Measurements from ENCODE around the gene TBC1D3B. TPM values are rescaled to one million over a fixed set of nuclear protein-coding genes. Genes with fewer than 3 reads are reported as not detected.
"Not testable (repeated sequence)": the region's sequence is repeated elsewhere in the genome, so short reads cannot be mapped to it uniquely, and the experiment has no call there.

The TBC1D3B gene
- total and polyA plus RNA-seq, 4 experiments from 2014 or later = 11.5 to 18.0 TPM; not detected in 2

- DNase-seq; H3K36me3 Mint-ChIP-seq; H3K4me1 ChIP-seq (ENCODE audit: insufficient read depth, low read length); H3K4me3 Mint-ChIP-seq; H3K27ac ChIP-seq (ENCODE audit: low read depth, low read length); CTCF ChIA-PET (ENCODE audit: partially characterized antibody); H3K4me3 ChIP-seq (ENCODE audit: low read length in 2 of 2); H3K9me3 Mint-ChIP-seq; H3K36me3 ChIP-seq (ENCODE audit: insufficient read depth, low read length); H3K27me3 ChIP-seq (ENCODE audit: insufficient read depth, low read length); POLR2A ChIA-PET (ENCODE audit: partially characterized antibody); H3K9me3 ChIP-seq (ENCODE audit: control insufficient read depth in 1 of 2, low read length in 2 of 2): not testable (repeated sequence)
- peaks cover 24 to 31% of the 10 kb centered on the region in 2 donors for H3K27me3 Mint-ChIP-seq
- intact Hi-C loops (cut with micrococcal nuclease) = loop anchor here (10.0 kb wide), 1 partner anchor 75 kb away; no protein-coding TSS in a partner anchor
- peaks cover 8 to 33% (median 20%) of the 10 kb centered on the region in 4 donors for H3K4me1 Mint-ChIP-seq
- peak overlapping the region in 1 of 7 donors; percentile 60 for H3K27ac Mint-ChIP-seq
These were observed 13.6 kb upstream of the TBC1D3B start for GRCh38 chr17:36189993-36190392.

- H3K4me1 Mint-ChIP-seq = peaks cover 10 to 33% (median 20%) of the 10 kb centered on the region in 4 donors
- H3K27ac Mint-ChIP-seq = peak overlapping the region in 3 of 7 donors; percentile 30 to 79 (median 64)
- no peaks in the 10 kb centered on the region for H3K36me3 Mint-ChIP-seq
- no peaks in the 10 kb centered on the region for H3K9me3 Mint-ChIP-seq
- H3K4me3 Mint-ChIP-seq = peak overlapping the region in 5 of 8 donors; percentile 0 to 31 (median 15)
- Histone ChIP-seq H3K27ac (ENCODE audit: low read depth, low read length) (no peak overlapping the region), H3K4me1 (ENCODE audit: insufficient read depth, low read length) (no peaks in the 10 kb centered on the region), H3K9me3 (ENCODE audit: control insufficient read depth in 1 of 2, low read length in 2 of 2) (no peaks in the 10 kb centered on the region), H3K27me3 (ENCODE audit: insufficient read depth, low read length) (no peaks in the 10 kb centered on the region), H3K4me3 (ENCODE audit: low read length in 2 of 2) (no peak overlapping the region), H3K36me3 (ENCODE audit: insufficient read depth, low read length) (no peaks in the 10 kb centered on the region)
- intact Hi-C loops (cut with micrococcal nuclease) = loop anchor here (10.0 kb wide), 1 partner anchor 74 kb away; no protein-coding TSS in a partner anchor
- POLR2A ChIA-PET (ENCODE audit: partially characterized antibody) = interaction anchor here (1.1 kb wide), 1 partner anchor 21 kb away, joined by 3 read pairs; no protein-coding TSS in a partner anchor
- peaks cover 28 to 34% of the 10 kb centered on the region in 2 donors for H3K27me3 Mint-ChIP-seq
- CTCF ChIA-PET (ENCODE audit: partially characterized antibody) = no interaction called here
- peak in 3 of 5 donors; percentile 40 to 71 (median 53) for DNase-seq
These were observed 12.5 kb upstream of the TBC1D3B start for GRCh38 chr17:36188891-36189306.

- peak overlapping the region in 3 of 7 donors; percentile 13 to 79 (median 64) for H3K27ac Mint-ChIP-seq
- H3K27me3 Mint-ChIP-seq = peaks cover 29 to 34% of the 10 kb centered on the region in 2 donors
- H3K36me3 ChIP-seq (ENCODE audit: insufficient read depth, low read length); H3K4me3 Mint-ChIP-seq; DNase-seq; H3K4me3 ChIP-seq (ENCODE audit: low read length in 2 of 2); H3K27me3 ChIP-seq (ENCODE audit: insufficient read depth, low read length); CTCF ChIA-PET (ENCODE audit: partially characterized antibody); H3K27ac ChIP-seq (ENCODE audit: low read depth, low read length); H3K9me3 Mint-ChIP-seq; H3K36me3 Mint-ChIP-seq; H3K9me3 ChIP-seq (ENCODE audit: control insufficient read depth in 1 of 2, low read length in 2 of 2); H3K4me1 ChIP-seq (ENCODE audit: insufficient read depth, low read length): not testable (repeated sequence)
- POLR2A ChIA-PET (ENCODE audit: partially characterized antibody) = interaction anchor here (1.1 kb wide), 1 partner anchor 22 kb away, joined by 3 read pairs; no protein-coding TSS in a partner anchor
- intact Hi-C loops (cut with micrococcal nuclease) = loop anchor here (10.0 kb wide), 1 partner anchor 73 kb away; no protein-coding TSS in a partner anchor
- peaks cover 10 to 33% (median 20%) of the 10 kb centered on the region in 4 donors for H3K4me1 Mint-ChIP-seq
These were observed 11.7 kb upstream of the TBC1D3B start for GRCh38 chr17:36187943-36188665.

GRCh38 chr17:36186810-36187763 lies 10.7 kb upstream of the TBC1D3B start:
- peak overlapping the region in 1 of 8 donors; percentile 33 for H3K4me3 Mint-ChIP-seq
- H3K4me1 Mint-ChIP-seq = peaks cover 3 to 28% (median 14%) of the 10 kb centered on the region in 4 donors
- H3K4me1 ChIP-seq (ENCODE audit: insufficient read depth, low read length); H3K4me3 ChIP-seq (ENCODE audit: low read length in 2 of 2); H3K36me3 Mint-ChIP-seq; H3K27ac ChIP-seq (ENCODE audit: low read depth, low read length); DNase-seq; H3K27me3 ChIP-seq (ENCODE audit: insufficient read depth, low read length); CTCF ChIA-PET (ENCODE audit: partially characterized antibody); H3K9me3 Mint-ChIP-seq; H3K9me3 ChIP-seq (ENCODE audit: control insufficient read depth in 1 of 2, low read length in 2 of 2); POLR2A ChIA-PET (ENCODE audit: partially characterized antibody); H3K36me3 ChIP-seq (ENCODE audit: insufficient read depth, low read length): not testable (repeated sequence)
- intact Hi-C loops (cut with micrococcal nuclease) = loop anchor here (10.0 kb wide), 1 partner anchor 72 kb away; no protein-coding TSS in a partner anchor
- H3K27me3 Mint-ChIP-seq = peaks cover 30 to 34% of the 10 kb centered on the region in 2 donors
- peak overlapping the region in 1 of 7 donors; percentile 86 for H3K27ac Mint-ChIP-seq

- no peak overlapping the region for H3K27ac ChIP-seq (ENCODE audit: low read depth, low read length)
- no peaks in the 10 kb centered on the region for H3K4me1 ChIP-seq (ENCODE audit: insufficient read depth, low read length)
- peaks cover 32 to 43% of the 10 kb centered on the region in 2 donors for H3K27me3 Mint-ChIP-seq
- no peaks in the 10 kb centered on the region for H3K36me3 Mint-ChIP-seq
- no peak overlapping the region for H3K4me3 Mint-ChIP-seq
- DNase-seq = no peak
- no peaks in the 10 kb centered on the region for H3K9me3 Mint-ChIP-seq
- no peak overlapping the region for H3K27ac Mint-ChIP-seq
- H3K27me3 ChIP-seq (ENCODE audit: insufficient read depth, low read length) = no peaks in the 10 kb centered on the region
- intact Hi-C loops (cut with micrococcal nuclease) = loop anchor here (10.0 kb wide), 1 partner anchor 71 kb away; no protein-coding TSS in a partner anchor
- H3K4me1 Mint-ChIP-seq = peaks cover 3 to 22% (median 14%) of the 10 kb centered on the region in 4 donors
- POLR2A ChIA-PET (ENCODE audit: partially characterized antibody) = no interaction called here
- H3K4me3 ChIP-seq (ENCODE audit: low read length in 2 of 2) = no peak overlapping the region
- CTCF ChIA-PET (ENCODE audit: partially characterized antibody) = no interaction called here
- H3K36me3 ChIP-seq (ENCODE audit: insufficient read depth, low read length) = no peaks in the 10 kb centered on the region
- no peaks in the 10 kb centered on the region for H3K9me3 ChIP-seq (ENCODE audit: control insufficient read depth in 1 of 2, low read length in 2 of 2)
These were observed 9.0 kb upstream of the TBC1D3B start for GRCh38 chr17:36185416-36185815.

GRCh38 chr17:36184023-36184765 lies 7.8 kb upstream of the TBC1D3B start:
- intact Hi-C loops (cut with micrococcal nuclease) = loop anchor here (10.0 kb wide), 1 partner anchor 69 kb away; no protein-coding TSS in a partner anchor
- Mint-ChIP-seq H3K36me3 (no peaks in the 10 kb centered on the region), H3K9me3 (no peaks in the 10 kb centered on the region), H3K4me1 (peaks cover 3 to 21% (median 10%) of the 10 kb centered on the region in 4 donors), H3K27ac (peak overlapping the region in 2 of 7 donors; percentile 50 to 76), H3K4me3 (peak overlapping the region in 5 of 8 donors; percentile 42 to 79 (median 69)), H3K27me3 (peaks cover 33 to 45% of the 10 kb centered on the region in 2 donors)
- no peaks in the 10 kb centered on the region for H3K27me3 ChIP-seq (ENCODE audit: insufficient read depth, low read length)
- no peak overlapping the region for H3K27ac ChIP-seq (ENCODE audit: low read depth, low read length)
- H3K4me1 ChIP-seq (ENCODE audit: insufficient read depth, low read length) = no peaks in the 10 kb centered on the region
- no peaks in the 10 kb centered on the region for H3K9me3 ChIP-seq (ENCODE audit: control insufficient read depth in 1 of 2, low read length in 2 of 2)
- H3K36me3 ChIP-seq (ENCODE audit: insufficient read depth, low read length) = no peaks in the 10 kb centered on the region
- no peak for DNase-seq
- no peak overlapping the region for H3K4me3 ChIP-seq (ENCODE audit: low read length in 2 of 2)
- ChIA-PET POLR2A (ENCODE audit: partially characterized antibody) (interaction anchor here (0.6 kb wide), 1 partner anchor 9 kb away, joined by 3 read pairs; no protein-coding TSS in a partner anchor), CTCF (ENCODE audit: partially characterized antibody) (no interaction called here)

Data from CD4-positive, alpha-beta memory T cell (primary cell).